K562 (cell line): Measurements from ENCODE around the gene ZDHHC5. TPM values are rescaled to one million over a fixed set of nuclear protein-coding genes. Genes with fewer than 3 reads are reported as not detected.

Experiments used
- ARHGAP35 ChIP-seq: fragments of 450-650 bp; IDR thresholded peaks from 2 replicates; pipeline ENCODE4 v1.6.1; 2018; ENCODE audit not compliant: partially characterized antibody
- BHLHE40 ChIP-seq: IDR thresholded peaks from 2 replicates; pipeline ENCODE4 v1.6.1; 2011; ENCODE audit warnings: low read length, improper control_type of control experiment
- CHD4 ChIP-seq: fragments of 200-600 bp; sonication (generic); IDR thresholded peaks from 3 replicates; pipeline ENCODE4 v1.6.1; 2012; ENCODE audit warnings: low read depth, mild to moderate bottlenecking, mixed read lengths, low read length, inconsistent platforms; ENCODE audit not compliant: insufficient read depth, insufficient replicate concordance, poor library complexity, severe bottlenecking
- CREB3L1 ChIP-seq: fragments of 450-650 bp; IDR thresholded peaks from 2 replicates; pipeline ENCODE4 v1.6.1; 2014; ENCODE audit warnings: low read depth, mild to moderate bottlenecking, moderate library complexity, borderline replicate concordance
- EGR1 ChIP-seq: fragments of 450-650 bp; conservative IDR thresholded peaks from 2 replicates; pipeline ENCODE4 v1.6.1; 2017; ENCODE audit warnings: mild to moderate bottlenecking
- FOXK1 ChIP-seq: sonication (generic); formaldehyde crosslinking; IDR thresholded peaks from 2 replicates; pipeline ENCODE4 v1.8.0; 2022; ENCODE audit warnings: missing genetic modification reagents, mild to moderate bottlenecking, borderline replicate concordance
- GTF2A2 ChIP-seq: IDR thresholded peaks from 2 replicates; pipeline ENCODE4 v1.6.1; 2016; ENCODE audit warnings: mild to moderate bottlenecking, missing genetic modification characterization, missing compliant biosample characterization
- MCM2 ChIP-seq: fragments of 450-650 bp; IDR thresholded peaks from 2 replicates; pipeline ENCODE4 v1.6.1; 2017; ENCODE audit warnings: low read depth, mild to moderate bottlenecking
- NCOA1 ChIP-seq: fragments of 450-650 bp; IDR thresholded peaks from 2 replicates; pipeline ENCODE4 v1.6.1; 2016; ENCODE audit warnings: low read depth
- NELFE ChIP-seq: IDR thresholded peaks from 2 replicates; pipeline ENCODE4 v1.6.1; 2011; ENCODE audit warnings: mild to moderate bottlenecking; ENCODE audit not compliant: insufficient read depth, insufficient read length
- PRPF4 ChIP-seq: fragments of 200-400 bp; formaldehyde crosslinking; IDR thresholded peaks from one replicate; pipeline ENCODE4 v1.6.1; 2017; ENCODE audit warnings: low read length, low read depth, mild to moderate bottlenecking; ENCODE audit not compliant: insufficient read depth, poor library complexity, severe bottlenecking
- SETDB1 ChIP-seq: IDR thresholded peaks from one replicate; pipeline ENCODE4 v1.6.1; 2012; ENCODE audit warnings: low read length, control low read depth, inconsistent platforms
- SMAD4 ChIP-seq: fragments of 250-450 bp; sonication (Bioruptor Pico); conservative IDR thresholded peaks from 2 replicates; pipeline ENCODE4 v1.8.0; 2021; ENCODE audit warnings: inconsistent platforms, mild to moderate bottlenecking, moderate library complexity
- XRCC3 ChIP-seq: fragments of 450-650 bp; IDR thresholded peaks from 2 replicates; pipeline ENCODE4 v1.6.1; 2017; ENCODE audit warnings: mild to moderate bottlenecking, moderate library complexity
- XRCC5 ChIP-seq: fragments of 200-400 bp; formaldehyde crosslinking; IDR thresholded peaks from 2 replicates; pipeline ENCODE4 v1.6.1; 2017; ENCODE audit warnings: low read depth, mild to moderate bottlenecking, low read length
- ZBTB5 ChIP-seq: fragments of 450-650 bp; IDR thresholded peaks from 2 replicates; pipeline ENCODE4 v1.6.1; 2017; ENCODE audit warnings: antibody characterized with exemption
- ZC3H4 ChIP-seq: sonication (generic); formaldehyde crosslinking; IDR thresholded peaks from 2 replicates; pipeline ENCODE4 v1.9.0; 2021; ENCODE audit warnings: missing genetic modification reagents, borderline replicate concordance
- ZNF12 ChIP-seq: sonication (generic); formaldehyde crosslinking; IDR thresholded peaks from 2 replicates; pipeline ENCODE4 v1.4.0; 2020; ENCODE audit warnings: mild to moderate bottlenecking, missing genetic modification reagents
- ZNF121 ChIP-seq: sonication (generic); formaldehyde crosslinking; conservative IDR thresholded peaks from 2 replicates; pipeline ENCODE4 v1.8.0; 2022; ENCODE audit warnings: missing genetic modification reagents
- ZNF384 ChIP-seq: IDR thresholded peaks from 2 replicates; pipeline ENCODE4 v1.6.1; 2012; ENCODE audit warnings: low read depth, low read length, improper control_type of control experiment
- ZNF76 ChIP-seq: fragments of 250-450 bp; sonication (Bioruptor Pico); IDR thresholded peaks from 2 replicates; pipeline ENCODE4 v1.4.0; 2020; ENCODE audit warnings: mild to moderate bottlenecking, moderate library complexity, borderline replicate concordance
- polyA plus RNA-seq, 8 experiments: library from polyadenylated mRNA; depleted of rRNA in 4 of 8; stranded (reverse) in 5 of 8; unstranded in 3 of 8; fragments of >200 nt; fragmentation: Nextera tagmentation in 2 of 8; fragmentation: Illumina TruSeq in 1 of 8; extraction: Ambion mirVana in 2 of 8; extraction: Trizol in 1 of 8; gene quantifications; 2 replicates each; pipeline versions ENCODE4 v1.2.1 to v1.2.3, GENCODE V29; 2011 to 2014; ENCODE audit warnings: inconsistent platforms in 1 of 8, missing spikeins in 1 of 8
- total RNA-seq, 7 experiments: library from RNA; depleted of rRNA in 6 of 7; stranded (reverse); fragments of >200 nt in 6 of 7; fragmentation: Illumina TruSeq in 2 of 7; extraction: Trizol in 2 of 7; gene quantifications; 2 replicates each; pipeline versions ENCODE4 v1.2.1 to v1.2.3, GENCODE V29; 2011 to 2021; ENCODE audit warnings: low replicate concordance in 1 of 7
- TF ChIP-seq, protein P1 (sequence below): fragments of 450-650 bp; IDR thresholded peaks from one replicate; pipeline ENCODE4 v1.6.1; 2018; ENCODE audit warnings: mild to moderate bottlenecking, moderate library complexity; ENCODE audit not compliant: partially characterized antibody
- TF ChIP-seq, protein P2 (sequence below): fragments of 150-350 bp; IDR thresholded peaks from 2 replicates; pipeline ENCODE4 v1.6.1; 2014; ENCODE audit warnings: low read depth, mild to moderate bottlenecking, low read length, borderline replicate concordance

The ZDHHC5 gene
- total and polyA plus RNA-seq, 9 of the 15 experiments (the other 6 are each of a cell fraction or from before 2014, with no cell fraction given): 3.8 to 64.2 (median 35.9) TPM

GRCh38 chr11:57668434-57668782 lies 494 bp downstream of the ZDHHC5 start (continued):
- TF ChIP-seq ZNF121 (CRISPR knock-in tag): no peak
- no peak for TF ChIP-seq MCM2
- no peak for TF ChIP-seq ZNF384
- TF ChIP-seq NELFE: no peak
- TF ChIP-seq CHD4: no peak
- no peak for TF ChIP-seq PRPF4
- TF ChIP-seq, protein P1, sequence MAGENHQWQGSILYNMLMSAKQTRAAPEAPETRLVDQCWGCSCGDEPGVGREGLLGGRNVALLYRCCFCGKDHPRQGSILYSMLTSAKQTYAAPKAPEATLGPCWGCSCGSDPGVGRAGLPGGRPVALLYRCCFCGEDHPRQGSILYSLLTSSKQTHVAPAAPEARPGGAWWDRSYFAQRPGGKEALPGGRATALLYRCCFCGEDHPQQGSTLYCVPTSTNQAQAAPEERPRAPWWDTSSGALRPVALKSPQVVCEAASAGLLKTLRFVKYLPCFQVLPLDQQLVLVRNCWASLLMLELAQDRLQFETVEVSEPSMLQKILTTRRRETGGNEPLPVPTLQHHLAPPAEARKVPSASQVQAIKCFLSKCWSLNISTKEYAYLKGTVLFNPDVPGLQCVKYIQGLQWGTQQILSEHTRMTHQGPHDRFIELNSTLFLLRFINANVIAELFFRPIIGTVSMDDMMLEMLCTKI: no peak
- TF ChIP-seq GTF2A2 (tag): no peak
- TF ChIP-seq ZC3H4 (CRISPR knock-in tag): no peak
- peak; percentile 53 for TF ChIP-seq EGR1
- TF ChIP-seq, protein P2, sequence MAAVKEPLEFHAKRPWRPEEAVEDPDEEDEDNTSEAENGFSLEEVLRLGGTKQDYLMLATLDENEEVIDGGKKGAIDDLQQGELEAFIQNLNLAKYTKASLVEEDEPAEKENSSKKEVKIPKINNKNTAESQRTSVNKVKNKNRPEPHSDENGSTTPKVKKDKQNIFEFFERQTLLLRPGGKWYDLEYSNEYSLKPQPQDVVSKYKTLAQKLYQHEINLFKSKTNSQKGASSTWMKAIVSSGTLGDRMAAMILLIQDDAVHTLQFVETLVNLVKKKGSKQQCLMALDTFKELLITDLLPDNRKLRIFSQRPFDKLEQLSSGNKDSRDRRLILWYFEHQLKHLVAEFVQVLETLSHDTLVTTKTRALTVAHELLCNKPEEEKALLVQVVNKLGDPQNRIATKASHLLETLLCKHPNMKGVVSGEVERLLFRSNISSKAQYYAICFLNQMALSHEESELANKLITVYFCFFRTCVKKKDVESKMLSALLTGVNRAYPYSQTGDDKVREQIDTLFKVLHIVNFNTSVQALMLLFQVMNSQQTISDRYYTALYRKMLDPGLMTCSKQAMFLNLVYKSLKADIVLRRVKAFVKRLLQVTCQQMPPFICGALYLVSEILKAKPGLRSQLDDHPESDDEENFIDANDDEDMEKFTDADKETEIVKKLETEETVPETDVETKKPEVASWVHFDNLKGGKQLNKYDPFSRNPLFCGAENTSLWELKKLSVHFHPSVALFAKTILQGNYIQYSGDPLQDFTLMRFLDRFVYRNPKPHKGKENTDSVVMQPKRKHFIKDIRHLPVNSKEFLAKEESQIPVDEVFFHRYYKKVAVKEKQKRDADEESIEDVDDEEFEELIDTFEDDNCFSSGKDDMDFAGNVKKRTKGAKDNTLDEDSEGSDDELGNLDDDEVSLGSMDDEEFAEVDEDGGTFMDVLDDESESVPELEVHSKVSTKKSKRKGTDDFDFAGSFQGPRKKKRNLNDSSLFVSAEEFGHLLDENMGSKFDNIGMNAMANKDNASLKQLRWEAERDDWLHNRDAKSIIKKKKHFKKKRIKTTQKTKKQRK: no peak
- no peak for TF ChIP-seq ZBTB5
- TF ChIP-seq XRCC3: no peak
- no peak for TF ChIP-seq FOXK1 (CRISPR knock-in tag)
- TF ChIP-seq ARHGAP35: no peak
- TF ChIP-seq ZNF76 (CRISPR knock-in tag): no peak
- no peak for TF ChIP-seq XRCC5
- TF ChIP-seq SMAD4 (CRISPR knock-in tag): no peak
- TF ChIP-seq BHLHE40: no peak
- TF ChIP-seq SETDB1: no peak
- no peak for TF ChIP-seq ZNF12
- no peak for TF ChIP-seq CREB3L1
- peak; percentile 4; the same call in 1 of the 2 replicates for TF ChIP-seq NCOA1
